ENCODE measurements around the gene STX7. TPM values are rescaled to one million over a fixed set of nuclear protein-coding genes. Genes with fewer than 3 reads are reported as not detected.

The STX7 gene
- total RNA-seq, 3 donors from 2014 or later: 51.9 to 66.9 (median 63.2) TPM

DNA sequence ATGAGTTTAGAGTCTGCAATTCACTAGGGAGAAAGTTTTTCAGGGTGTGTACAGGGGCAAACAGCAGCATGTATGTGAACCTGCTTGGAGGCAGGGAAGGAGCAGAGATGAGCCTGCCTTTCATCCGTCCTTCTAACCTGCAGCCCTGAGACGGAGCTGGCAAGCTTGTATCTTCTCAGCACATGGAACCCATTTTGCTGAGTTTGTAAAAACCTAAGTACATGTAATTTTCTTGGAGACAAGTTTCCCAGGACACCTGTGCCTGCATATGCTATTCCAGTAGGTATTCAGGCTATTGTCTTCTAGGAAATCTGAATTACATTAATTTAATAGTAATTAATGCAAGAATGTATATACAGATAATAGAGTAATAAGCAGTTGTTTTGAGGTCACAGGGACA is 82.8 kb downstream of the STX7 start:
- Histone ChIP-seq H3K4me3 (no peak overlapping the region), H3K4me1 (ENCODE audit: low read depth) (no peaks in the 10 kb centered on the region), H3K9me3 (no peaks in the 10 kb centered on the region), H3K36me3 (ENCODE audit: low read depth) (no peaks in the 10 kb centered on the region)
- ATAC-seq (no peak), DNase-seq (no peak)
- intact Hi-C loops (cut with DNase I, micrococcal nuclease): no loop called here
- TF ChIP-seq, protein P1, sequence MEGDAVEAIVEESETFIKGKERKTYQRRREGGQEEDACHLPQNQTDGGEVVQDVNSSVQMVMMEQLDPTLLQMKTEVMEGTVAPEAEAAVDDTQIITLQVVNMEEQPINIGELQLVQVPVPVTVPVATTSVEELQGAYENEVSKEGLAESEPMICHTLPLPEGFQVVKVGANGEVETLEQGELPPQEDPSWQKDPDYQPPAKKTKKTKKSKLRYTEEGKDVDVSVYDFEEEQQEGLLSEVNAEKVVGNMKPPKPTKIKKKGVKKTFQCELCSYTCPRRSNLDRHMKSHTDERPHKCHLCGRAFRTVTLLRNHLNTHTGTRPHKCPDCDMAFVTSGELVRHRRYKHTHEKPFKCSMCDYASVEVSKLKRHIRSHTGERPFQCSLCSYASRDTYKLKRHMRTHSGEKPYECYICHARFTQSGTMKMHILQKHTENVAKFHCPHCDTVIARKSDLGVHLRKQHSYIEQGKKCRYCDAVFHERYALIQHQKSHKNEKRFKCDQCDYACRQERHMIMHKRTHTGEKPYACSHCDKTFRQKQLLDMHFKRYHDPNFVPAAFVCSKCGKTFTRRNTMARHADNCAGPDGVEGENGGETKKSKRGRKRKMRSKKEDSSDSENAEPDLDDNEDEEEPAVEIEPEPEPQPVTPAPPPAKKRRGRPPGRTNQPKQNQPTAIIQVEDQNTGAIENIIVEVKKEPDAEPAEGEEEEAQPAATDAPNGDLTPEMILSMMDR (IDR thresholded peaks at IDR 0.05): no peak

DNA sequence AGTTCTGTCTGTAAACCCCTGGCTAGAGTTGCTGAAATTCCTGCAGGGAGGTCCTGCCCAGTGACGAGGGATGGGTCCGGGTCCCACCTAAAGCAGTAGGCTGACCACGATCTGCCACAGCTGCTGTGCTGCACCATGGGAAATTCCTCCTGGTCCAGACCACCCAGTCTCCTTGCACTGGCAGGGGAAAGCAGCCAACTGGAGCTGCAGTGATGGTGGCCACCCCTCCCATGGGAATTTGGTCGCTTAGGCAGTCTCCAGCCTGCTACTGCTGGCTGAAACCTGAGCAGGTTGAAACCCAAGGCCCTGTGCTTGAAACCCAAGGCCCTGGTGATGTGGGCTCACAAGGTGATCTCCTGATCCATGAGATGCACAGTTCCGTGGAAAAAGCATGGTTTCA is 87.7 kb downstream of the STX7 start:
- TF ChIP-seq, protein P1 (IDR thresholded peaks at IDR 0.05): no peak
- no peak overlapping the region for H3K4me3 ChIP-seq
- DNase-seq: peak in 1 of 3 donors; percentile 24
- intact Hi-C loops (cut with DNase I, micrococcal nuclease): no loop called here
- no peaks in the 10 kb centered on the region for H3K9me3 ChIP-seq
- H3K36me3 ChIP-seq (ENCODE audit: low read depth): no peaks in the 10 kb centered on the region
- H3K4me1 ChIP-seq (ENCODE audit: low read depth): no peaks in the 10 kb centered on the region
- ATAC-seq: no peak

DNA sequence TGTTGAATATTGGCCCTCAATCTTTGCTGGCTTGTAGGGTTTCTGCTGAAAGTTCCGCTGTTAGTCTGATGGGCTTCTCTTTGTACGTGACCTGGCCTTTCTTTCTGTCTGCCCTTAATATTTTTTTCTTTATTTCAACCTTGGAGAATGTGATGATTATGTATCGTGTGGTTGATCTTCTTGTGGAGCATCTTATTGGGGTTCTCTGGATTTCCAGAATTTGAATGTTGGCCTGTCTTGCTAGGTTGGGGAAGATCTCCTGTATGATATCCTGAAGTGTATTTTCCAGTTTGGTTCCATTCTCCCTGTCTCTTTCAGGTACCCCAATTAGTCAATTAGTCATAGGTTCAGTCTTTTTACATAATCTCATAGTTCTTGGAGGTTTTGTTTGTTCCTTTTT is 89.1 kb downstream of the STX7 start:
- H3K9me3 ChIP-seq: no peaks in the 10 kb centered on the region
- DNase-seq (no peak), ATAC-seq (no peak)
- no peaks in the 10 kb centered on the region for H3K36me3 ChIP-seq (ENCODE audit: low read depth)
- TF ChIP-seq, protein P1 (IDR thresholded peaks at IDR 0.05): no peak
- no peaks in the 10 kb centered on the region for H3K4me1 ChIP-seq (ENCODE audit: low read depth)
- H3K4me3 ChIP-seq: no peak overlapping the region
- intact Hi-C loops (cut with DNase I, micrococcal nuclease): no loop called here

DNA sequence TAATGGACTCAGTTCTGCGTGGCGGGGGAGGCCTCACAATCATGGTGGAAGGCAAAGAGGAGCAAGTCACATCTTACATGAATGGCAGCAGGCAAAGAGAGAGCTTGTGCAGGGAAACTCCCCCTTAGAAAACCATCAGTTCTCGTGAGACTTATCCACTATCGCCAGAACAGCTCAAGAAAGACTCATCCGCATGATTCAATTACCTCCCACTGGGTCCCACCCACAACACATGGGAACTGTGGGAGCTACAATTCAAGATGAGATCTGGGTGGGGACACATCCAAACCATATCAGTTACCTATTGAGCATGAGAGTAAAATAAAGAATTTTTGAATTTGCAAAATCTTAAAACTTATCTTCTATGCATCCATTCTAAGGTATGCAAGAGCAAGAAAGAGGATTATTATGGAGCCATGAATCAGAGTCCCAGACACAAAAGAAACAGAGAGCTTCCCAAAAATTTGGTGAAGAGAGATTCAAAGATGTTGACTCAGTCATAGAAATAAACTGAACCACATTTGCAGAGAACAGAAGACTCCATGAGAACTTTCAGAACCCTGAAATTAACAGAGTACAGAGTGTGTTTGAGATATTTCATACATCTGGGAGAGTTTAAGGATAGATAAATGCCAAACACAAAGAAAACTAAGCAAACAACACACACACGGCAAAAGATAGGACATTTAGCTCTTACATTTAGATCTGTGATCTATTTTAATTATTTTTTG is 94.5 kb downstream of the STX7 start:
- intact Hi-C loops (cut with DNase I, micrococcal nuclease): no loop called here
- TF ChIP-seq, protein P1 (IDR thresholded peaks at IDR 0.05): no peak
- Histone ChIP-seq H3K9me3 (no peaks in the 10 kb centered on the region), H3K4me1 (ENCODE audit: low read depth) (no peaks in the 10 kb centered on the region), H3K36me3 (ENCODE audit: low read depth) (no peaks in the 10 kb centered on the region), H3K4me3 (no peak overlapping the region)
- ATAC-seq: no peak
- no peak for DNase-seq

DNA sequence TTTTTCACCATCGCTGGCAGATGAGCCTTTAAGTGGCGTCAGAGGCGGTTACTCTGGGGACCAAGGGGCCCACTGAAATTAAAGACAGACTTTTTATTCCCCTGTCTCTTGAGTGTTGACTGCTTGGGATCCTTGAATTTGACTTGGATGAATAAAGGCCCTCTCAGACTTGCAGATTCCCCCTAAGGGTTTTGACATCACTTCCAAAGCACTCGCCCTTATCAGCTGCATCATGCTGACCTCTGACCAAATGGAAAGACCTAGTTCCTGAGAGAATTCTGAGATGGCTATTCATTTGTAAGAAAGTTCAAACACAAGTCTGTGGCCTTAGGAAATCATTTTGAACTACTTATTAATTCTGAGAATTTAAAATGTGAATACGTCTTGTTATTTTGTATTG is 98.2 kb downstream of the STX7 start:
- DNase-seq: no peak
- H3K4me1 ChIP-seq (ENCODE audit: low read depth): no peaks in the 10 kb centered on the region
- ATAC-seq: no peak
- H3K36me3 ChIP-seq (ENCODE audit: low read depth): no peaks in the 10 kb centered on the region
- intact Hi-C loops (cut with DNase I, micrococcal nuclease): no loop called here
- TF ChIP-seq, protein P1 (IDR thresholded peaks at IDR 0.05): no peak
- H3K4me3 ChIP-seq: no peak overlapping the region
- H3K9me3 ChIP-seq: no peaks in the 10 kb centered on the region
